NCI-H2107 treated with DMSO at 0.1 percent for 48 hours (cell line): ENCODE data around the gene ZFYVE9.
"Not testable (repeated sequence)": the region's sequence is repeated elsewhere in the genome, so short reads cannot be mapped to it uniquely, and the experiment has no call there.

Experiments used
- DNase-seq: peaks from one replicate; lab custom pipeline; 2025; ENCODE audit not compliant: unreplicated experiment; lab: John Stamatoyannopoulos, UW

ZFYVE9 gene

GRCh38 chr1:52150946-52151345, 9.1 kb downstream of the ZFYVE9 start:
- no peak for DNase-seq

- DNase-seq, result no peak
Measured at GRCh38 chr1:52152572-52152971, 10.7 kb downstream of the ZFYVE9 start.

- no peak for DNase-seq
Measured at GRCh38 chr1:52153010-52153409, 11.1 kb downstream of the ZFYVE9 start.

- DNase-seq, result no peak
Measured at GRCh38 chr1:52153898-52154297, 12.0 kb downstream of the ZFYVE9 start.

- no peak for DNase-seq
Measured at GRCh38 chr1:52156460-52156859, 14.6 kb downstream of the ZFYVE9 start.

GRCh38 chr1:52157582-52157981, 15.7 kb downstream of the ZFYVE9 start:
- DNase-seq, result no peak

GRCh38 chr1:52158218-52158617, 16.3 kb downstream of the ZFYVE9 start:
- DNase-seq, result no peak

- no peak for DNase-seq
Measured at GRCh38 chr1:52159033-52159789, 17.3 kb downstream of the ZFYVE9 start.

GRCh38 chr1:52162947-52163346, 21.1 kb downstream of the ZFYVE9 start:
- DNase-seq, result no peak

- DNase-seq, result no peak
Measured at GRCh38 chr1:52164604-52165003, 22.7 kb downstream of the ZFYVE9 start.

- DNase-seq, result peak; percentile 69
Measured at GRCh38 chr1:52166996-52167753, 25.3 kb downstream of the ZFYVE9 start.

GRCh38 chr1:52168373-52169080, 26.6 kb downstream of the ZFYVE9 start:
- no peak for DNase-seq

GRCh38 chr1:52171149-52171548, 29.3 kb downstream of the ZFYVE9 start:
- DNase-seq, result not testable (repeated sequence)

GRCh38 chr1:52179073-52179472, 37.2 kb downstream of the ZFYVE9 start:
- no peak for DNase-seq

GRCh38 chr1:52180176-52180575, 38.3 kb downstream of the ZFYVE9 start:
- no peak for DNase-seq

- DNase-seq, result not testable (repeated sequence)
Measured at GRCh38 chr1:52181759-52182158, 39.9 kb downstream of the ZFYVE9 start.

GRCh38 chr1:52182328-52182727, 40.4 kb downstream of the ZFYVE9 start:
- DNase-seq, result not testable (repeated sequence)

- no peak for DNase-seq
Measured at GRCh38 chr1:52182874-52183400, 41.0 kb downstream of the ZFYVE9 start.

GRCh38 chr1:52186449-52186848, 44.6 kb downstream of the ZFYVE9 start:
- DNase-seq, result no peak

GRCh38 chr1:52189898-52190480, 48.1 kb downstream of the ZFYVE9 start:
- DNase-seq, result no peak
